ENCODE measurements around the gene ALKBH3.

ALKBH3 gene

DNA sequence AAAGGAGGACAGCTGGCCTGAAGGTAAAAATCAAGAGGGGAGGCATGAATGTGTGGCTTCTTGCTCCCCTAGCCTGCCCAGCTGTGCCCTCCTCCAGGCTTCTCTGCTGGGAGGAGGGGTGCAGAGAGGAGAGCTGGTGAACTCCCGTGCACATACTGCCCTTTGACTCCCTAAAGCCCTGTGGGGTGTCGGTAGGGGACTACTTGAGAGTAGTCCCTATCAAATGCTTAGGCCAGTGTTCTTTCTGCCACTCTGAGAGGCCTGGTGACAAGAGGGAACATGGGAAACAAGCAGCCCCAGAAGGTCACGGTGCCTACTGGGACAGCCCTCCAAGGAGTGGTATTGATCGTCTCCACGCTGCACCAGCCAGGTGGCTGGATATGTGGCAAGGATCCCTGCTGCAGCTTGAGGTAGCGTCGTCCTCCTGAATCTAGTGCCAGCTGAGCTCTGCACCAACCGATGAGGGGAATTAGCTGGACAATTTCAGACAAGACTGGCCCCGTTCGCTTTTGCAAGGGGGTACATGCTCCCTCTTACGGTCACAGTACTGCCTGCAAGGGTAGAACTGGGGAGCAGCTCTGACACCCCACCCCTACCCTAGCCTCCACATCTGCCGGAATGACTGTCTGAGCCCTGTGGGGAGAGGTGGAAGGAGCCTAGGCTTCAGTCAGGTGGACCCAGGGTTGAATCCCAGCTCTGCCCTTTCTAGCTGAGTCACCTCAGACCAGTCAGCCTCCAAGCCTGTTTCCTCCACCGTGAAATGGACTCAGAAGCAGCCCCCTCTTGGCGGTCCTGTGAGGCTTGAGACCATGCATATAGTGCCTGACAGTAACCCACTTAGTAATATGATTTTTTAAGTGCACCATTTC, 44.7 kb downstream of the ALKBH3 start:
- no peak overlapping the region for H3K4me3 ChIP-seq (ENCODE audit: low read depth, low read length)
- TF ChIP-seq, protein P1, sequence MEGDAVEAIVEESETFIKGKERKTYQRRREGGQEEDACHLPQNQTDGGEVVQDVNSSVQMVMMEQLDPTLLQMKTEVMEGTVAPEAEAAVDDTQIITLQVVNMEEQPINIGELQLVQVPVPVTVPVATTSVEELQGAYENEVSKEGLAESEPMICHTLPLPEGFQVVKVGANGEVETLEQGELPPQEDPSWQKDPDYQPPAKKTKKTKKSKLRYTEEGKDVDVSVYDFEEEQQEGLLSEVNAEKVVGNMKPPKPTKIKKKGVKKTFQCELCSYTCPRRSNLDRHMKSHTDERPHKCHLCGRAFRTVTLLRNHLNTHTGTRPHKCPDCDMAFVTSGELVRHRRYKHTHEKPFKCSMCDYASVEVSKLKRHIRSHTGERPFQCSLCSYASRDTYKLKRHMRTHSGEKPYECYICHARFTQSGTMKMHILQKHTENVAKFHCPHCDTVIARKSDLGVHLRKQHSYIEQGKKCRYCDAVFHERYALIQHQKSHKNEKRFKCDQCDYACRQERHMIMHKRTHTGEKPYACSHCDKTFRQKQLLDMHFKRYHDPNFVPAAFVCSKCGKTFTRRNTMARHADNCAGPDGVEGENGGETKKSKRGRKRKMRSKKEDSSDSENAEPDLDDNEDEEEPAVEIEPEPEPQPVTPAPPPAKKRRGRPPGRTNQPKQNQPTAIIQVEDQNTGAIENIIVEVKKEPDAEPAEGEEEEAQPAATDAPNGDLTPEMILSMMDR (IDR thresholded peaks at IDR 0.05; ENCODE audit: borderline replicate concordance, insufficient read depth, low read depth, low read length): no peak

DNA sequence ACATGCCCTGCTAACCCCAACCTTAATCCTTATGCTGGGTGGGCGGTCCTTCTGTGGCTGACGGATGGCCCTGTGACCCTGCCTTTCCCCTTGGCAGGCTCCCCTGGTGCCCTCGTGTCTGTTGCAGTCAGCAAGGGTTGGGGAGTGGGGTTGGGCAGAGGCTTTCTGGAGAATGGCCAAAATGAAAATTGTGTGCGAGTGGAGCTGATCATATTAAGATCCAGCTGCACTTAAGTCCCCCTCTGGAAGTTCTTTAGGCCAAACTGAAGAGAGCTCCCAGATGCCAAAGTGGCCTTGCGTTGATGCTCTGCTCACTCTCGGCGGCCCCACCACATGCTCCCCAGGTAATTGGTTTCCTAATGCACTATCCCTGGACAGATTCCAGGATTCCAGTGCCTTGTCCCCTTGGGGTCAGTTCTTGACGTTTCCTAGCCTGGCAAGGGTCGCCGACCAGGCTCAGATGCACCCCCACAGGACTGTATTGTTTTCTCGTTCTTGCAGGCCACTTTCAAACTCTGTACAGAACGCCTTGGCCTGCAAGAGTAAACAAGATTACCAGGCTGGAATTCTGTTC, 45.4 kb downstream of the ALKBH3 start:
- no peak overlapping the region for H3K4me3 ChIP-seq (ENCODE audit: low read depth, low read length)
- TF ChIP-seq, protein P1 (IDR thresholded peaks at IDR 0.05; ENCODE audit: borderline replicate concordance, insufficient read depth, low read depth, low read length): no peak

DNA sequence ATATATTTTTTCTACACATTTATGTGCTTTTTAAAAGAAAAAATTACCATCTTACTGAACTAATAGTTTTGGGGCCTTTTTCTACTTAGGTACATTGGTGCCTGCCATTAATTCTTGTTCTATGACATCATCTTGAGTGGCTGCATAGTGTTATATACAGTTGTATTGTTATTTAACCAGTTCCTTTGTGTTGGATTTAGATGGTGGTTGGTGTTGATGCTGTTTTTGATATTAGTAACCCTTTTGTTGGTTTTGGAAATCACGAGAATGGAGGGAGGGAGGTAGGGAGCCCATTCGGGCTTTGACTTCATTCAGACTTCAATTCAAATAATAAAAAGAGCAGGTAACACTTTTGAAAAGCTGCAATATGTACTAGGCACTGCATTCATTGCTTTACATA, 46.4 kb downstream of the ALKBH3 start:
- no peak overlapping the region for H3K4me3 ChIP-seq (ENCODE audit: low read depth, low read length)
- TF ChIP-seq, protein P1 (IDR thresholded peaks at IDR 0.05; ENCODE audit: borderline replicate concordance, insufficient read depth, low read depth, low read length): no peak

DNA sequence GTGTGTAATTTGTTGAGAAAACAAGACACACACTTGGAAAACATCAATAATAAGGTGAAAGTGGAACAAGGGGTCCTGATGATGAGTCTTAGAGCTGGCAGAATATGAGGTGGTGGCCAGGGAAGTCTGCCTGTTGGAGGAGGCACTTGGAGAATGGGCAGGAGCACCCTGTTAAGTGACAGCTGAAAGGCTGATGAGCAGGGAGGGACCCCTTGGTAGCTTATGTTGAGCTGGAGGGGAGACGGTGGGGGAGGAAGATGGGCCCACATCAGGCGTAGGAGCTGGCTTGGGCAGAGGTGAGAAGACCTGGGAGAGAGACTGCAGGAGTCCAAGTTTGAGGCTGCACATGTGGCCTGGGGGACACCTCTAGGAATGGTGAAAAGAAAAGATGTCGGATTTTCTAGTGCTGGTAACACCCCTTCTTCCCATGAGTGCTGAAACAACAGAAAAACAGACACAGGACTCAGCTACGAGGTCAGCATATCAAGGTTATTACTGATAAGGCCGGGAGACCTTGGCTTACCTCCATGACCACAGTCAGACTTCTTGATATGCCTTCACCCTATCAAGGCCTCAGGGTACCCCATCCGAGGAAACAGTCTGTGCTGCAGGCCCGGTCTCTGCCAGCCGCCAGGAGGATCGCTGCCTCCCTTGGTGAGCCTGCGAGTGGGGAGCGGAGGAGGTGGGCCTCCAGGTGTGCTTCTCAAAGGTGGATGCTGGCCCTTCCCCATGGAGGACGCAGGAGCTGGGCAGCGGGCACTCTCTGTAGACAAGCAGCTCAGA, 47.5 kb downstream of the ALKBH3 start:
- H3K4me3 ChIP-seq (ENCODE audit: low read depth, low read length): no peak overlapping the region
- TF ChIP-seq, protein P1 (IDR thresholded peaks at IDR 0.05; ENCODE audit: borderline replicate concordance, insufficient read depth, low read depth, low read length): no peak

DNA sequence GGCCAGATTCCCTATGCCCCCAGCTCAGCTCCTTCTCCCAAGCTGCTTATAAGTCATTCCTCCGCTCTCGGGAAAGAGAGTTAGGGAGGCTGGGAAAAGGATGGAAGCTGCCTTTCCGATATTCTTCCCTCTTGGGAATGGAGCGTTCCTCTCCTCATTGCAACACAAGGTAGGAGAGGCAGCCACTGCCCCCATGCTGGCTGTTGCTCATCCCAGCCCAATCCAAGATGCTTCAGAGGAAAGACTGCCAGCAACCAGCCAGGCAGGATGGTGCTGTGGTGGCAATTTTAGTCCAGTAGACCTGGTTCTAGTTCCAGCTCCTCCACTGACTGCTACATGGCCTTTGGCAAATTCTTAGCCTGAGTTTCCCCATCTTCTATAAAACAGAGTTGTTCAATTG, 48.1 kb downstream of the ALKBH3 start:
- H3K4me3 ChIP-seq (ENCODE audit: low read depth, low read length): no peak overlapping the region
- TF ChIP-seq, protein P1 (IDR thresholded peaks at IDR 0.05; ENCODE audit: borderline replicate concordance, insufficient read depth, low read depth, low read length): no peak

DNA sequence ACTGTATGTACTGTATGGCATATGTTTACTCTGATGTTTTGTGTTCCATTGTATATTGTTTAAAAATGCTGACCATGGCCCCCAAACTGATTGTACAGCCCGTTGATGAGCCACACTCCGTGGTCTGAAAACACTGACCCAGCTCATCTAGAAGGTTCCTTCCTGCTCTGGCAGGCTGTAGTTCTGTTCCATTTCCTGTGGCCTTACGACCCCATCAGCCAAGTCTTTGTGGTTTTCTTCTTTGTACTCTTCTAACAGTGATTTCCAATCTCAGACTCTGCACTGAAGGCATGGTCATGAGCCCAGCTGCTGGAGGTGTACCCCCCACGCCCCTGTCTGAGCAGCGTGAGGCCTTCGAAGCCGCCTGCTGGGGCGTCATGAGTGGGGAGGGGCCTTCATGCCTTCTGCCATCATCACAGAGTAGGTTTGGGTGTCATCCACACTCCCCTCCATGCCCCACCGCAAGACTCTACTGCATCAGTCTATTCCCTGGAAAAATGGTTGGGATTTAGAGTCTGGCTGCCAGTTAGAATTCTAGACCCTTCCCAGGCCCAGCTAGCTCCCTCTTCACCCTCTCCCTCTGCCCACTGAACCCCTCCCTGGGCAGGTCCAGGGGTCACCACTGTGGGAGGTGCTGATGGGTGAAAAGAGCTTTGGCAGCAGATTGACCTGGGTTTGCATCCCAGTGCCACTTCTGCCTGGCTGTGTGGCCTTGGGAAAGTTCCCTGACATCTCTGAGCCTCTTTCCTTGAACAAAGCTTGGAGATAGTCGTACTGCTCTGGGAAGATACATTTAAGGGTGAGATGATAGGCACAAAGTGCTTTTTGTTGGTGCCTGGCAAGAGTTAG, 50.5 kb downstream of the ALKBH3 start:
- H3K4me3 ChIP-seq (ENCODE audit: low read depth, low read length): no peak overlapping the region
- TF ChIP-seq, protein P1 (IDR thresholded peaks at IDR 0.05; ENCODE audit: borderline replicate concordance, insufficient read depth, low read depth, low read length): no peak
